IPS-18a (cell line): ENCODE results near the gene SYS1.

Experiments used
- H3K27ac ChIP-seq: one replicate; pipeline ENCODE4 v1.5.1; 2013; ENCODE audit warnings: low read length
- H3K27me3 ChIP-seq: one replicate; pipeline ENCODE4 v1.6.1; 2013; ENCODE audit warnings: mild to moderate bottlenecking, low read length; ENCODE audit not compliant: control insufficient read depth, insufficient read depth
- H3K36me3 ChIP-seq: one replicate; pipeline ENCODE4 v1.6.1; 2013; ENCODE audit warnings: low read depth, low read length; ENCODE audit not compliant: control insufficient read depth
- H3K4me1 ChIP-seq: one replicate; pipeline ENCODE4 v1.6.1; 2013; ENCODE audit warnings: low read depth, low read length; ENCODE audit not compliant: control insufficient read depth
- H3K4me3 ChIP-seq: one replicate; pipeline ENCODE4 v1.5.1; 2013; ENCODE audit warnings: low read length
- H3K9ac ChIP-seq: one replicate; pipeline ENCODE4 v1.6.1; 2013; ENCODE audit warnings: mild to moderate bottlenecking, low read length, moderate library complexity
- H3K9me3 ChIP-seq: one replicate; pipeline ENCODE4 v1.6.1; 2013; ENCODE audit warnings: low read depth, low read length; ENCODE audit not compliant: control insufficient read depth

SYS1 gene

GRCh38 chr20:45361793-45362192, 1.2 kb upstream of the SYS1 start:
- peaks cover 9% of the 10 kb centered on the region for H3K4me1 ChIP-seq
- H3K27me3 ChIP-seq = no peaks in the 10 kb centered on the region
- no peak overlapping the region for H3K9ac ChIP-seq
- no peak overlapping the region for H3K4me3 ChIP-seq
- H3K9me3 ChIP-seq = no peaks in the 10 kb centered on the region
- peaks cover 7% of the 10 kb centered on the region for H3K36me3 ChIP-seq
- no peak overlapping the region for H3K27ac ChIP-seq

- Histone ChIP-seq H3K4me1 (peaks cover 9% of the 10 kb centered on the region), H3K36me3 (peaks cover 21% of the 10 kb centered on the region), H3K9me3 (no peaks in the 10 kb centered on the region), H3K4me3 (peak overlapping the region; percentile 95), H3K9ac (peak overlapping the region; percentile 77), H3K27ac (no peak overlapping the region), H3K27me3 (no peaks in the 10 kb centered on the region)
Measured at GRCh38 chr20:45363611-45364492, 896 bp downstream of the SYS1 start.

GRCh38 chr20:45365444-45365970, 2.6 kb downstream of the SYS1 start:
- peaks cover 5% of the 10 kb centered on the region for H3K4me1 ChIP-seq
- no peak overlapping the region for H3K27ac ChIP-seq
- no peak overlapping the region for H3K4me3 ChIP-seq

GRCh38 chr20:45366192-45366591, 3.2 kb downstream of the SYS1 start:
- H3K9ac ChIP-seq = no peak overlapping the region
- H3K4me3 ChIP-seq = no peak overlapping the region
- no peaks in the 10 kb centered on the region for H3K9me3 ChIP-seq
- peaks cover 5% of the 10 kb centered on the region for H3K4me1 ChIP-seq
- no peak overlapping the region for H3K27ac ChIP-seq
- H3K36me3 ChIP-seq = peaks cover 21% of the 10 kb centered on the region
- no peaks in the 10 kb centered on the region for H3K27me3 ChIP-seq

More at GRCh38 chr20:45365444-45365970, 2.6 kb downstream of the SYS1 start:
- peaks cover 21% of the 10 kb centered on the region for H3K36me3 ChIP-seq
- no peak overlapping the region for H3K9ac ChIP-seq
- no peaks in the 10 kb centered on the region for H3K27me3 ChIP-seq
- no peaks in the 10 kb centered on the region for H3K9me3 ChIP-seq

- H3K27ac ChIP-seq = no peak overlapping the region
- H3K4me1 ChIP-seq = peaks cover 5% of the 10 kb centered on the region
- no peak overlapping the region for H3K4me3 ChIP-seq
- peaks cover 21% of the 10 kb centered on the region for H3K36me3 ChIP-seq
- no peaks in the 10 kb centered on the region for H3K9me3 ChIP-seq
- H3K9ac ChIP-seq = no peak overlapping the region
- no peaks in the 10 kb centered on the region for H3K27me3 ChIP-seq
Measured at GRCh38 chr20:45366631-45367030, 3.7 kb downstream of the SYS1 start.

GRCh38 chr20:45367126-45367525, 4.2 kb downstream of the SYS1 start:
- no peak overlapping the region for H3K9ac ChIP-seq
- no peaks in the 10 kb centered on the region for H3K27me3 ChIP-seq
- H3K36me3 ChIP-seq = peaks cover 21% of the 10 kb centered on the region
- no peak overlapping the region for H3K27ac ChIP-seq
- H3K9me3 ChIP-seq = no peaks in the 10 kb centered on the region
- H3K4me1 ChIP-seq = peaks cover 5% of the 10 kb centered on the region
- no peak overlapping the region for H3K4me3 ChIP-seq

- peaks cover 21% of the 10 kb centered on the region for H3K36me3 ChIP-seq
- H3K4me1 ChIP-seq = peaks cover 5% of the 10 kb centered on the region
- H3K4me3 ChIP-seq = no peak overlapping the region
- H3K27ac ChIP-seq = no peak overlapping the region
- no peaks in the 10 kb centered on the region for H3K9me3 ChIP-seq
- peaks cover 7% of the 10 kb centered on the region for H3K27me3 ChIP-seq
- no peak overlapping the region for H3K9ac ChIP-seq
Measured at GRCh38 chr20:45368221-45368980, 5.4 kb downstream of the SYS1 start.

- H3K9me3 ChIP-seq = no peaks in the 10 kb centered on the region
- peaks cover 19% of the 10 kb centered on the region for H3K36me3 ChIP-seq
- no peak overlapping the region for H3K4me3 ChIP-seq
- no peak overlapping the region for H3K9ac ChIP-seq
- H3K27me3 ChIP-seq = peaks cover 9% of the 10 kb centered on the region
- no peak overlapping the region for H3K27ac ChIP-seq
- H3K4me1 ChIP-seq = no peaks in the 10 kb centered on the region
Measured at GRCh38 chr20:45370571-45371160, 7.7 kb downstream of the SYS1 start.

GRCh38 chr20:45372241-45372640, 9.3 kb downstream of the SYS1 start:
- Histone ChIP-seq H3K9ac (no peak overlapping the region), H3K9me3 (no peaks in the 10 kb centered on the region), H3K27me3 (peaks cover 9% of the 10 kb centered on the region), H3K4me1 (no peaks in the 10 kb centered on the region), H3K27ac (no peak overlapping the region), H3K36me3 (peaks cover 12% of the 10 kb centered on the region), H3K4me3 (no peak overlapping the region)

- Histone ChIP-seq H3K27me3 (peaks cover 9% of the 10 kb centered on the region), H3K4me1 (no peaks in the 10 kb centered on the region), H3K27ac (no peak overlapping the region), H3K36me3 (peaks cover 7% of the 10 kb centered on the region), H3K9ac (no peak overlapping the region), H3K4me3 (peak overlapping the region; percentile 50), H3K9me3 (no peaks in the 10 kb centered on the region)
Measured at GRCh38 chr20:45372646-45373352, 9.8 kb downstream of the SYS1 start.
